Bladder microvascular endothelial cell (primary cell): ENCODE data around the gene MMP27. TPM values are rescaled to one million over a fixed set of nuclear protein-coding genes. Genes with fewer than 3 reads are reported as not detected.

Source experiments
- total RNA-seq: library from RNA; depleted of rRNA; stranded (reverse); fragments of >200 nt; gene quantifications from 2 replicates; pipeline ENCODE4 v1.2.3, GENCODE V29; 2014

The MMP27 gene
- total RNA-seq = not detected in 2 replicates

GRCh38 chr11:102705626-102706025 lies at the start of gene MMP27:
TSS of gene MMP27 (minus strand) at chr11:102705769. CDS start at chr11:102705714, 55 bp downstream.

GRCh38 chr11:102724904-102725500 lies 19.4 kb upstream of the MMP27 start, which contains the start of gene MMP8:
TSS of gene MMP8 (minus strand) at chr11:102724954. CDS start at chr11:102724855, 99 bp downstream.

Other genes with a start within 250 kb of the MMP27 start
- gene MMP7, start 175.0 kb downstream of the MMP27 start, total RNA-seq = 0.44 TPM in 1 of 2 replicates, not detected in the other
- gene MMP20, start 80.4 kb downstream of the MMP27 start, total RNA-seq = not detected in 2 replicates
- gene MMP8, start 19.2 kb upstream of the MMP27 start, total RNA-seq = not detected in 2 replicates
- 2.1 and 22.0 TPM in 2 replicates for gene MMP10, start 74.9 kb upstream of the MMP27 start, total RNA-seq
- gene MMP1, start 92.4 kb upstream of the MMP27 start, total RNA-seq = 32.1 and 734 TPM in 2 replicates
- gene MMP3, start 137.8 kb upstream of the MMP27 start, total RNA-seq = not detected in 2 replicates
- gene MMP12, start 169.2 kb upstream of the MMP27 start, total RNA-seq = not detected in 2 replicates
- gene MMP13, start 250.0 kb upstream of the MMP27 start, total RNA-seq = not detected in 2 replicates